Chondrocyte (in vitro differentiated cells): Measurements from ENCODE around the gene KRTAP12-3. TPM values are rescaled to one million over a fixed set of nuclear protein-coding genes. Genes with fewer than 3 reads are reported as not detected.
"Not testable (repeated sequence)": the region's sequence is repeated elsewhere in the genome, so short reads cannot be mapped to it uniquely, and the experiment has no call there.

Experiments
- DNase-seq: peaks from one replicate; pipeline ENCODE4 v3.0.0; 2021; ENCODE audit warnings: mixed read lengths, low spot score
- H3K27ac Mint-ChIP-seq: one replicate; pipeline ENCODE4 v1.8.0; 2021; ENCODE audit warnings: mild to moderate bottlenecking, moderate library complexity, mixed read lengths; ENCODE audit not compliant: unreplicated experiment
- H3K27me3 Mint-ChIP-seq: 2 replicates; pipeline ENCODE4 v1.8.0; 2021; ENCODE audit warnings: low read depth, mixed read lengths
- H3K36me3 Mint-ChIP-seq: 2 replicates; pipeline ENCODE4 v1.8.0; 2021; ENCODE audit warnings: low read depth, mixed read lengths
- H3K4me1 Mint-ChIP-seq: 2 replicates; pipeline ENCODE4 v1.8.0; 2021; ENCODE audit warnings: low read depth, mild to moderate bottlenecking, mixed read lengths
- H3K4me3 Mint-ChIP-seq: one replicate; pipeline ENCODE4 v1.8.0; 2021; ENCODE audit warnings: mild to moderate bottlenecking, moderate library complexity, mixed read lengths; ENCODE audit not compliant: unreplicated experiment
- H3K9me3 Mint-ChIP-seq: 2 replicates; pipeline ENCODE4 v1.8.0; 2021; ENCODE audit warnings: low read depth, mixed read lengths
- total RNA-seq: library from RNA; stranded (reverse); gene quantifications from 3 replicates; pipeline ENCODE4 v1.2.1, GENCODE V29; 2021
- TF ChIP-seq, protein P1 (sequence below): fragments of 200-600 bp; sonication (generic); IDR thresholded peaks from 2 replicates; pipeline ENCODE4 v1.5.0; 2021; ENCODE audit warnings: antibody characterized with exemption, mild to moderate bottlenecking, moderate library complexity

The KRTAP12-3 gene
- total RNA-seq, 1 donor from 2014 or later = not detected

GRCh38 chr21:44638506-44639330 lies 19.0 kb upstream of the KRTAP12-3 start:
- peaks cover 52% of the 10 kb centered on the region for H3K27me3 Mint-ChIP-seq
- not testable (repeated sequence) for DNase-seq, H3K4me3 Mint-ChIP-seq, H3K4me1 Mint-ChIP-seq, H3K36me3 Mint-ChIP-seq, H3K27ac Mint-ChIP-seq
- peaks cover 26% of the 10 kb centered on the region for H3K9me3 Mint-ChIP-seq

GRCh38 chr21:44639331-44639655 lies 18.4 kb upstream of the KRTAP12-3 start:
- H3K36me3 Mint-ChIP-seq = no peaks in the 10 kb centered on the region
- peaks cover 49% of the 10 kb centered on the region for H3K27me3 Mint-ChIP-seq
- TF ChIP-seq, protein P1, sequence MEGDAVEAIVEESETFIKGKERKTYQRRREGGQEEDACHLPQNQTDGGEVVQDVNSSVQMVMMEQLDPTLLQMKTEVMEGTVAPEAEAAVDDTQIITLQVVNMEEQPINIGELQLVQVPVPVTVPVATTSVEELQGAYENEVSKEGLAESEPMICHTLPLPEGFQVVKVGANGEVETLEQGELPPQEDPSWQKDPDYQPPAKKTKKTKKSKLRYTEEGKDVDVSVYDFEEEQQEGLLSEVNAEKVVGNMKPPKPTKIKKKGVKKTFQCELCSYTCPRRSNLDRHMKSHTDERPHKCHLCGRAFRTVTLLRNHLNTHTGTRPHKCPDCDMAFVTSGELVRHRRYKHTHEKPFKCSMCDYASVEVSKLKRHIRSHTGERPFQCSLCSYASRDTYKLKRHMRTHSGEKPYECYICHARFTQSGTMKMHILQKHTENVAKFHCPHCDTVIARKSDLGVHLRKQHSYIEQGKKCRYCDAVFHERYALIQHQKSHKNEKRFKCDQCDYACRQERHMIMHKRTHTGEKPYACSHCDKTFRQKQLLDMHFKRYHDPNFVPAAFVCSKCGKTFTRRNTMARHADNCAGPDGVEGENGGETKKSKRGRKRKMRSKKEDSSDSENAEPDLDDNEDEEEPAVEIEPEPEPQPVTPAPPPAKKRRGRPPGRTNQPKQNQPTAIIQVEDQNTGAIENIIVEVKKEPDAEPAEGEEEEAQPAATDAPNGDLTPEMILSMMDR = no peak
- H3K9me3 Mint-ChIP-seq = peaks cover 31% of the 10 kb centered on the region
- no peak overlapping the region for H3K27ac Mint-ChIP-seq
- no peaks in the 10 kb centered on the region for H3K4me1 Mint-ChIP-seq
- H3K4me3 Mint-ChIP-seq = no peak overlapping the region
- no peak for DNase-seq

GRCh38 chr21:44640761-44641160 lies 17.0 kb upstream of the KRTAP12-3 start:
- H3K9me3 Mint-ChIP-seq = peaks cover 36% of the 10 kb centered on the region
- TF ChIP-seq, protein P1 = no peak
- DNase-seq = no peak
- H3K27me3 Mint-ChIP-seq = peaks cover 41% of the 10 kb centered on the region
- H3K36me3 Mint-ChIP-seq = peaks cover 4% of the 10 kb centered on the region
- no peak overlapping the region for H3K4me3 Mint-ChIP-seq
- H3K27ac Mint-ChIP-seq = no peak overlapping the region
- no peaks in the 10 kb centered on the region for H3K4me1 Mint-ChIP-seq

DNA sequence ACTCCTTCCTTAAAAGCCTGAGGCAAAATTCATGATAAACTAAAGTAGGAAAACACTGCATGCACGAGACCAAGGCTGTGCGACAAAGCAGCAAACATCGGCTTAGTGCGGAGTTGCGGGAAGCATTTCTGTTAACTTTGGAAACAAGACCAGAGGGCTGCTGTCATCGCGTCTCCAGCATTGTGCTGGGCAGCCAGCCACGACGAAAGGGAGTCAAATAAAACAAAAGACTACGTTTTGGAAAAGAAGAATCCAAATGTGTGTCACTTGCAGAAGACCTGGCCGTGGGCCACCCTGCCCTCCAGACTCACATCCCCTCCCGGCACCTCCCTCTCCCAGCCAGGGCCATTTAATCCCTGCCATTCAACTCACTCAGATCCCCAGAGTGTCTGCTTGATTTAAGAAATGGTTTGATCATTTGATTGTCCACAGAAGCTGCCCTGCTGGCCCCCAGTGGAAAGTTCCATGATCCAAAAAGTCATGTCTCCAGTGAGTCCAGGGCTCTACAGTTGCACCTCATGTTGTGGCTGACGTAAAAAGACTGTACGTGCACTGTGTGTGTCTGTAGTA lies 13.9 kb upstream of the KRTAP12-3 start:
- Mint-ChIP-seq H3K9me3 (peaks cover 36% of the 10 kb centered on the region), H3K27me3 (peaks cover 36% of the 10 kb centered on the region), H3K27ac (no peak overlapping the region), H3K4me1 (no peaks in the 10 kb centered on the region), H3K4me3 (no peak overlapping the region), H3K36me3 (peaks cover 6% of the 10 kb centered on the region)
- DNase-seq = no peak
- TF ChIP-seq, protein P1 = no peak

DNA sequence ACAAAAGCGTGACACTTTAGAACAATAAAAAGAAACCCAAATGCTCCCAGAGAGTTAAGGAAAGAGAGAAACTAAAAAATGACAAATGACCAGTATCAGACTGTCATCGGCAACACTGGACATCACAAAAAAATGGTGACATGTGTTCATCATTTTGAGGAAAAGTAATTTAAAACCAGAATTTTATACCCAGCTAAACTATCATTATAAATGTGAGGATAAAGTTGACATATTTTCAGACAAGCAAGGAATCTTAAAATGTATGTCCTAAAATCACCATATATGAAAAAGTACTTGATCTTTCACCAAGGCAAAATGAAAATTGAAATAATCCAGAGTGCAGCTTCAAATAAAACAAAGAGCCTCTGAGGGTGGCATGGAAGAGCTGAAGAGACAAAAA lies 12.9 kb upstream of the KRTAP12-3 start:
- Mint-ChIP-seq H3K9me3 (peaks cover 36% of the 10 kb centered on the region), H3K4me3 (no peak overlapping the region), H3K36me3 (peaks cover 6% of the 10 kb centered on the region), H3K27me3 (peaks cover 30% of the 10 kb centered on the region), H3K4me1 (no peaks in the 10 kb centered on the region), H3K27ac (no peak overlapping the region)
- TF ChIP-seq, protein P1 = no peak
- DNase-seq = no peak

DNA sequence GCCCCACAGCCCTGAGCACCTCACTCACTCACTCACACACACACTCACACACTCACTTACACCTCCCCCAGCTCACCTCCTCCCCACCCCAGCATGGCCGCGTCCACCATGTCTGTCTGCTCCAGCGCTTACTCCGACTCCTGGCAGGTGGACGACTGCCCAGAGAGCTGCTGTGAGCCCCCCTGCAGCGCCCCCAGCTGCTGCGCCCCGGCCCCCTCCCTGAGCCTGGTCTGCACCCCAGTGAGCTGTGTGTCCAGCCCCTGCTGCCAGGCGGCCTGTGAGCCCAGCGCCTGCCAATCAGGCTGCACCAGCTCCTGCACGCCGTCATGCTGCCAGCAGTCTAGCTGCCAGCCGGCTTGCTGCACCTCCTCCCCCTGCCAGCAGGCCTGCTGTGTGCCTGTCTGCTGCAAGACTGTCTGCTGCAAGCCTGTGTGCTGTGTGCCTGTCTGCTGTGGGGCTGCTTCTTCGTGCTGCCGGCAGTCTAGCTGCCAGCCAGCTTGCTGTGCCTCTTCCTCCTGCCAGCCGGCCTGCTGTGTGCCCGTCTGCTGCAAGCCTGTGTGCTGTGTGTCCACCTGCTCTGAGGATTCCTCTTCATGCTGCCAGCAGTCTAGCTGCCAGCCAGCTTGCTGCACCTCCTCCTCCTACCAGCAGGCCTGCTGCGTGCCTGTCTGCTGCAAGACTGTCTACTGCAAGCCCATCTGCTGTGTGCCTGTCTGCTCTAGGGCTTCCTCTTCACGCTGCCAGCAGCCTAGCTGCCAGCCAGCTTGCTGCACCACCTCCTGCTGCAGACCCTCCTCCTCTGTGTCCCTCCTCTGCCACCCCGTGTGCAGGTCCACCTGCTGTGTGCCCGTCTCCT lies 11.1 kb upstream of the KRTAP12-3 start, which contains the start of gene KRTAP10-11:
Gene KRTAP10-11, plus strand, starts transcription at position 49 of the 856 bp plus-strand sequence. Its CDS starts 45 bp downstream, at position 94.
- Mint-ChIP-seq H3K9me3 (peaks cover 28% of the 10 kb centered on the region), H3K27me3 (peaks cover 24% of the 10 kb centered on the region)
- not testable (repeated sequence) for H3K36me3 Mint-ChIP-seq, H3K27ac Mint-ChIP-seq, H3K4me1 Mint-ChIP-seq, H3K4me3 Mint-ChIP-seq, DNase-seq
